Endothelial cell of umbilical vein (primary cell): ENCODE measurements around the gene YPEL1. TPM values are rescaled to one million over a fixed set of nuclear protein-coding genes. Genes with fewer than 3 reads are reported as not detected.

Experiments
- BruUV-seq: library from RNA; stranded (reverse); fragments of 400-500 nt; replicated peaks from 2 replicates; lab custom pipeline; 2021; lab: Mats Ljungman, UMichigan
- CTCF ChIA-PET: fragments of 300-600, 350-600 bp; sonication (Branson Sonifier 250); formaldehyde crosslinking; loops from one replicate; lab custom pipeline; 2021; ENCODE audit warnings: antibody characterized with exemption, inconsistent platforms; lab: Charles Lee
- POLR2A ChIA-PET: fragments of 300-600, 350-600 bp; sonication (Branson Sonifier 250); formaldehyde crosslinking; loops from one replicate; lab custom pipeline; 2021; ENCODE audit warnings: antibody characterized with exemption, inconsistent platforms; lab: Charles Lee
- DNase-seq: peaks from one replicate; pipeline ENCODE4 v3.0.0-alpha.2; 2011; ENCODE audit warnings: low read depth, low spot score
- FAIRE-seq: peaks from 2 replicates; lab custom pipeline; 2011; peaks lifted over from hg19 to GRCh38; lab: Jason Lieb, UNC
- H2AFZ ChIP-seq: 2 replicates; pipeline ENCODE4 v1.6.0; 2012; ENCODE audit warnings: low read depth, low read length, control low read depth, inconsistent platforms
- H3K27ac ChIP-seq: 2 replicates; pipeline ENCODE4 v1.5.1; 2011; ENCODE audit warnings: low read depth, mild to moderate bottlenecking, control low read depth, low read length, moderate library complexity; ENCODE audit not compliant: insufficient read depth
- H3K27me3 ChIP-seq, 2 experiments: 2 replicates each; pipeline versions ENCODE4 v1.6.0 to v1.6.1; 2011; ENCODE audit warnings: low read length in 2 of 2, mixed read lengths in 1 of 2; ENCODE audit not compliant: control insufficient read depth in 2 of 2, insufficient read depth in 2 of 2
- H3K36me3 ChIP-seq, 2 experiments: 2 replicates in 1 of 2; 3 replicates in 1 of 2; pipeline ENCODE4 v1.5.1; 2011; ENCODE audit warnings: low read length in 2 of 2, mild to moderate bottlenecking in 1 of 2, moderate library complexity in 1 of 2; ENCODE audit not compliant: control insufficient read depth in 2 of 2, insufficient read depth in 2 of 2; ENCODE audit errors: extremely low read depth in 1 of 2
- H3K4me1 ChIP-seq: 3 replicates; pipeline ENCODE4 v1.5.1; 2011; ENCODE audit warnings: mild to moderate bottlenecking, low read length; ENCODE audit not compliant: control insufficient read depth, insufficient read depth; ENCODE audit errors: extremely low read depth
- H3K4me2 ChIP-seq: 2 replicates; pipeline ENCODE4 v1.6.1; 2011; ENCODE audit warnings: low read length, control low read depth, mixed read lengths; ENCODE audit not compliant: insufficient read depth
- H3K4me3 ChIP-seq, 3 experiments: fragments of 200-600 bp in 1 of 3; sonication (generic), shearing (Covaris generic) in 1 of 3; replicated peaks in 1 of 3; 2 replicates each; pipeline ENCODE4 v1.5.1; 2011 to 2016; ENCODE audit warnings: control low read depth in 3 of 3, low read length in 3 of 3, mild to moderate bottlenecking in 2 of 3, inconsistent platforms in 1 of 3, low read depth in 1 of 3, moderate library complexity in 1 of 3; ENCODE audit not compliant: insufficient read depth in 1 of 3
- H3K79me2 ChIP-seq: 2 replicates; pipeline ENCODE4 v1.6.0; 2012; ENCODE audit warnings: low read length, inconsistent platforms; ENCODE audit not compliant: control insufficient read depth, insufficient read depth
- H3K9ac ChIP-seq: replicated peaks from 2 replicates; pipeline ENCODE3; 2011; ENCODE audit warnings: low read length, control low read depth; ENCODE audit not compliant: insufficient read depth; ENCODE audit errors: extremely low read depth
- H3K9me1 ChIP-seq: replicated peaks from 3 replicates; pipeline ENCODE4 v1.6.0; 2011; ENCODE audit warnings: mild to moderate bottlenecking, low read length; ENCODE audit not compliant: control insufficient read depth, insufficient read depth; ENCODE audit errors: extremely low read depth
- H3K9me3 ChIP-seq: replicated peaks from 2 replicates; pipeline ENCODE4 v1.5.1; 2012; ENCODE audit warnings: low read length, inconsistent platforms; ENCODE audit not compliant: control insufficient read depth, insufficient read depth
- H4K20me1 ChIP-seq: replicated peaks from 2 replicates; pipeline ENCODE3; 2011; ENCODE audit warnings: mild to moderate bottlenecking, low read length; ENCODE audit not compliant: control insufficient read depth, insufficient read depth; ENCODE audit errors: extremely low read depth
- CTCF ChIP-seq, 2 donors: IDR thresholded peaks; 1 replicate in 1 of 2; 2 replicates in 1 of 2; pipeline ENCODE4 v1.5.1; 2011; ENCODE audit warnings: low read length in 2 of 2, mild to moderate bottlenecking in 2 of 2, moderate library complexity in 2 of 2, control low read depth in 1 of 2, inconsistent platforms in 1 of 2, low read depth in 1 of 2; ENCODE audit not compliant: insufficient read depth in 1 of 2; ENCODE audit errors: extremely low read depth in 1 of 2
- EZH2 ChIP-seq: IDR thresholded peaks from 2 replicates; pipeline ENCODE4 v1.6.1; 2012; ENCODE audit warnings: borderline replicate concordance, low read depth, mild to moderate bottlenecking, moderate library complexity, low read length, inconsistent platforms; ENCODE audit not compliant: severe bottlenecking
- FOS ChIP-seq: IDR thresholded peaks from 2 replicates; pipeline ENCODE4 v1.6.1; 2011; ENCODE audit warnings: mild to moderate bottlenecking, low read length, moderate library complexity, borderline replicate concordance; ENCODE audit not compliant: insufficient read depth
- GATA2 ChIP-seq: IDR thresholded peaks from 2 replicates; pipeline ENCODE4 v1.7.0; 2011; ENCODE audit warnings: low read depth, mild to moderate bottlenecking, moderate library complexity, mixed read lengths, low read length; ENCODE audit not compliant: insufficient read length, insufficient read depth
- JUN ChIP-seq: IDR thresholded peaks from 2 replicates; pipeline ENCODE4 v1.6.1; 2011; ENCODE audit warnings: borderline replicate concordance, low read depth; ENCODE audit not compliant: insufficient read length, insufficient read depth
- MAX ChIP-seq: IDR thresholded peaks from 2 replicates; pipeline ENCODE4 v1.6.1; 2011; ENCODE audit not compliant: insufficient read depth, insufficient read length
- MYC ChIP-seq: IDR thresholded peaks from one replicate; pipeline ENCODE4 v1.6.1; 2011; ENCODE audit warnings: mild to moderate bottlenecking, low read depth, low read length
- POLR2A ChIP-seq: IDR thresholded peaks from 2 replicates; pipeline ENCODE4 v1.6.1; 2012; ENCODE audit warnings: low read depth, mild to moderate bottlenecking, control low read depth, low read length
- POLR2AphosphoS5 ChIP-seq: IDR thresholded peaks from 2 replicates; pipeline ENCODE4 v1.6.1; 2012; ENCODE audit warnings: low read depth, mild to moderate bottlenecking, control low read depth, low read length, moderate library complexity; ENCODE audit not compliant: insufficient read depth
- dilution Hi-C: fragments of 300-500 bp; cut with MboI; formaldehyde crosslinking; loops from one replicate; pipeline ENCODE4 v1.15.0; 2019; ENCODE audit warnings: low sequenced_read_pairs; ENCODE audit not compliant: extremely low pct_ligation_motif_present
- intact Hi-C: fragments of 100-400 bp; cut with micrococcal nuclease; formaldehyde crosslinking; loops from one replicate; pipeline ENCODE4 v1.10.0; 2022
- polyA plus RNA-seq, 4 experiments: library from polyadenylated mRNA; depleted of rRNA in 3 of 4; stranded (reverse) in 3 of 4; unstranded in 1 of 4; fragments of >200 nt; gene quantifications; 2 replicates each; pipeline versions ENCODE4 v1.2.1 to v1.2.3, GENCODE V29; 2011 to 2012; ENCODE audit warnings: missing spikeins in 1 of 4
- total RNA-seq: library from RNA; stranded (reverse); gene quantifications from 2 replicates; pipeline ENCODE4 v1.2.3, GENCODE V29; 2021

The YPEL1 gene
- total and polyA plus RNA-seq, 2 donors (not counting 3 experiments of a cell fraction or from before 2014, with no cell fraction given): 3.7 to 6.2 TPM

DNA sequence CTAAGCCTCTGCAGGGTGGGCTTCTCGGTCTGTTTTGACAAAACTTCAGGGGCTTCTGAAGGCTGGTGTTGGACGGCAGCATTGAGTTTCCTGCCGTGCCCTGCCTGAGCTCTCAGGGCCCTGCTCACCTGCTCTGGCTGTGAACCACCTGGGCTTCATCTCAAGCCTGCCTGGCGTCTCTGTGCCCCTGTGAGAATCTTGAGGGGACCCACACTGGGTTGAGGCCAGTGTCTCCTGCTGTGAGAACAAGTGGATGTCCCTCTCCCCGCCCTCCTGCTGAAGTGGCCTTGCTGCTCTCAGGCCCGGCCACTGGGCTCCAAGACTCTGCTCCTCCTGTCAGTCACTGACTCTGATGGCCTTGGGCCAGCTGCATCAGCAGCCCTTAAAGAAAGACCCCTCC lies 39.5 kb downstream of the YPEL1 start:
- BruUV-seq: no TSS peak
- no peak for FAIRE-seq
- Histone ChIP-seq H3K9me1 (no peaks in the 10 kb centered on the region), H3K9me3 (no peaks in the 10 kb centered on the region), H3K4me1 (no peaks in the 10 kb centered on the region), H3K36me3 (peaks cover 0 to 40% of the 10 kb centered on the region in 2 experiments), H3K4me2 (no peak overlapping the region), H3K9ac (no peak overlapping the region), H2AFZ (no peak overlapping the region), H3K27ac (no peak overlapping the region), H4K20me1 (no peaks in the 10 kb centered on the region), H3K79me2 (no peaks in the 10 kb centered on the region), H3K4me3 (no peak overlapping the region), H3K27me3 (no peaks in the 10 kb centered on the region)
- DNase-seq: no peak
- dilution Hi-C loops: no loop called here
- TF ChIP-seq JUN: no peak
- no peak for TF ChIP-seq MYC
- TF ChIP-seq MAX: no peak
- TF ChIP-seq CTCF (IDR thresholded peaks at IDR 0.05; ENCODE audit: extremely low read depth in 1 of 2, insufficient read depth in 1 of 2, low read depth in 1 of 2, low read length in 2 of 2): no peak
- no peak for TF ChIP-seq EZH2
- no peak for TF ChIP-seq GATA2
- no peak for TF ChIP-seq POLR2A
- TF ChIP-seq FOS: no peak
- TF ChIP-seq POLR2AphosphoS5: no peak
- CTCF ChIA-PET: no interaction called here
- intact Hi-C loops: no loop called here
- POLR2A ChIA-PET: no interaction called here
